Measurements from ENCODE around the gene GALNS. TPM values are rescaled to one million over a fixed set of nuclear protein-coding genes. Genes with fewer than 3 reads are reported as not detected.
A peak's percentile ranks its signal among the peaks of the same experiment; 100 is the strongest.

Gene GALNS
- total RNA-seq, 1 experiment from 2014 or later, result 15.2 TPM

GRCh38 chr16:88865742-88866141 lies 9.0 kb upstream of the GALNS start:
- in situ Hi-C loops (cut with HindIII; ENCODE audit: low pct_unique_long_range_greater_than_20kb, low sequenced_read_pairs), result no loop called here
- DNase-seq (ENCODE audit: low read depth, low spot score), result no peak

- no peak for DNase-seq (ENCODE audit: low read depth, low spot score)
- in situ Hi-C loops (cut with HindIII; ENCODE audit: low pct_unique_long_range_greater_than_20kb, low sequenced_read_pairs), result no loop called here
These were observed 8.6 kb upstream of the GALNS start for GRCh38 chr16:88865310-88865709.

- in situ Hi-C loops (cut with HindIII; ENCODE audit: low pct_unique_long_range_greater_than_20kb, low sequenced_read_pairs), result no loop called here
- DNase-seq (ENCODE audit: low read depth, low spot score), result no peak
These were observed 7.8 kb upstream of the GALNS start for GRCh38 chr16:88864521-88864920.

- no peak for DNase-seq (ENCODE audit: low read depth, low spot score)
- in situ Hi-C loops (cut with HindIII; ENCODE audit: low pct_unique_long_range_greater_than_20kb, low sequenced_read_pairs), result no loop called here
These were observed 7.4 kb upstream of the GALNS start for GRCh38 chr16:88864099-88864498.

GRCh38 chr16:88863426-88863825 lies 6.7 kb upstream of the GALNS start:
- in situ Hi-C loops (cut with HindIII; ENCODE audit: low pct_unique_long_range_greater_than_20kb, low sequenced_read_pairs), result no loop called here
- no peak for DNase-seq (ENCODE audit: low read depth, low spot score)

- in situ Hi-C loops (cut with HindIII; ENCODE audit: low pct_unique_long_range_greater_than_20kb, low sequenced_read_pairs), result no loop called here
- DNase-seq (ENCODE audit: low read depth, low spot score), result no peak
These were observed 6.2 kb upstream of the GALNS start for GRCh38 chr16:88862968-88863367.

GRCh38 chr16:88861359-88861758 lies 4.6 kb upstream of the GALNS start:
- DNase-seq (ENCODE audit: low read depth, low spot score), result no peak
- in situ Hi-C loops (cut with HindIII; ENCODE audit: low pct_unique_long_range_greater_than_20kb, low sequenced_read_pairs), result no loop called here

- in situ Hi-C loops (cut with HindIII; ENCODE audit: low pct_unique_long_range_greater_than_20kb, low sequenced_read_pairs), result no loop called here
- no peak for DNase-seq (ENCODE audit: low read depth, low spot score)
These were observed 2.8 kb upstream of the GALNS start for GRCh38 chr16:88859381-88860091.

- peak; percentile 78 for DNase-seq (ENCODE audit: low read depth, low spot score)
- in situ Hi-C loops (cut with HindIII; ENCODE audit: low pct_unique_long_range_greater_than_20kb, low sequenced_read_pairs), result no loop called here
These were observed 1.1 kb upstream of the GALNS start for GRCh38 chr16:88857728-88858339.

- in situ Hi-C loops (cut with HindIII; ENCODE audit: low pct_unique_long_range_greater_than_20kb, low sequenced_read_pairs), result no loop called here
These were observed 472 bp downstream of the GALNS start for GRCh38 chr16:88856122-88856827.

GRCh38 chr16:88855736-88856121 lies 1.0 kb downstream of the GALNS start:
- in situ Hi-C loops (cut with HindIII; ENCODE audit: low pct_unique_long_range_greater_than_20kb, low sequenced_read_pairs), result no loop called here
- no peak for DNase-seq (ENCODE audit: low read depth, low spot score)

More at GRCh38 chr16:88856122-88856827, 472 bp downstream of the GALNS start:
- no peak for DNase-seq (ENCODE audit: low read depth, low spot score)

GRCh38 chr16:88855176-88855575 lies 1.6 kb downstream of the GALNS start:
- in situ Hi-C loops (cut with HindIII; ENCODE audit: low pct_unique_long_range_greater_than_20kb, low sequenced_read_pairs), result no loop called here
- DNase-seq (ENCODE audit: low read depth, low spot score), result no peak

GRCh38 chr16:88854306-88855111 lies 2.2 kb downstream of the GALNS start:
- in situ Hi-C loops (cut with HindIII; ENCODE audit: low pct_unique_long_range_greater_than_20kb, low sequenced_read_pairs), result no loop called here
- no peak for DNase-seq (ENCODE audit: low read depth, low spot score)

GRCh38 chr16:88853325-88853941 lies 3.3 kb downstream of the GALNS start:
- DNase-seq (ENCODE audit: low read depth, low spot score), result no peak
- in situ Hi-C loops (cut with HindIII; ENCODE audit: low pct_unique_long_range_greater_than_20kb, low sequenced_read_pairs), result no loop called here

- no peak for DNase-seq (ENCODE audit: low read depth, low spot score)
- in situ Hi-C loops (cut with HindIII; ENCODE audit: low pct_unique_long_range_greater_than_20kb, low sequenced_read_pairs), result no loop called here
These were observed 5.1 kb downstream of the GALNS start for GRCh38 chr16:88851616-88852015.

- in situ Hi-C loops (cut with HindIII; ENCODE audit: low pct_unique_long_range_greater_than_20kb, low sequenced_read_pairs), result no loop called here
- no peak for DNase-seq (ENCODE audit: low read depth, low spot score)
These were observed 6.1 kb downstream of the GALNS start for GRCh38 chr16:88850531-88851199.

- in situ Hi-C loops (cut with HindIII; ENCODE audit: low pct_unique_long_range_greater_than_20kb, low sequenced_read_pairs), result no loop called here
These were observed 8.2 kb downstream of the GALNS start for GRCh38 chr16:88848557-88848956.

More at GRCh38 chr16:88848557-88848956, 8.2 kb downstream of the GALNS start:
- DNase-seq (ENCODE audit: low read depth, low spot score), result no peak

Data from SK-MEL-5 (cell line).